Loucy (cell line): ENCODE results near the gene HYCC1.
"Not testable (repeated sequence)": the region's sequence is repeated elsewhere in the genome, so short reads cannot be mapped to it uniquely, and the experiment has no call there.

Experiments used
- H2AFZ ChIP-seq: fragments of 200-600 bp; sonication (generic); 2 replicates; pipeline ENCODE4 v1.6.0; 2016; ENCODE audit warnings: antibody characterized with exemption, mild to moderate bottlenecking, low read length, moderate library complexity
- H3F3A ChIP-seq: fragments of 200-600 bp; 2 replicates; pipeline ENCODE4 v1.6.0; 2016; ENCODE audit warnings: antibody characterized with exemption, low read depth, mild to moderate bottlenecking
- H3K27me3 ChIP-seq: fragments of 200-600 bp; sonication (generic); 2 replicates; pipeline ENCODE4 v1.6.1; 2014; ENCODE audit warnings: low read length, mild to moderate bottlenecking; ENCODE audit not compliant: insufficient read depth, poor library complexity, severe bottlenecking
- H3K36me3 ChIP-seq: fragments of 200-600 bp; sonication (generic); 2 replicates; pipeline ENCODE4 v1.6.1; 2016; ENCODE audit warnings: low read length; ENCODE audit not compliant: insufficient read depth
- H3K4me1 ChIP-seq: fragments of 200-600 bp; sonication (generic); 2 replicates; pipeline ENCODE4 v1.5.1; 2014; ENCODE audit warnings: low read length, mild to moderate bottlenecking; ENCODE audit not compliant: insufficient read depth, poor library complexity, severe bottlenecking
- H3K4me2 ChIP-seq: fragments of 200-600 bp; sonication (generic); 2 replicates; pipeline ENCODE4 v1.6.0; 2014; ENCODE audit warnings: antibody characterized with exemption, low read length, low read depth, mild to moderate bottlenecking; ENCODE audit not compliant: poor library complexity, severe bottlenecking
- H3K4me3 ChIP-seq: fragments of 200-600 bp; sonication (generic); 2 replicates; pipeline ENCODE4 v1.5.1; 2014; ENCODE audit warnings: low read length, mild to moderate bottlenecking, mixed read lengths; ENCODE audit not compliant: poor library complexity, severe bottlenecking
- H3K79me2 ChIP-seq: fragments of 200-600 bp; sonication (generic); 2 replicates; pipeline ENCODE4 v1.6.1; 2014; ENCODE audit warnings: low read length; ENCODE audit not compliant: insufficient read depth
- H3K9ac ChIP-seq: fragments of 200-600 bp; sonication (generic); 2 replicates; pipeline ENCODE4 v1.6.0; 2014; ENCODE audit warnings: mild to moderate bottlenecking, low read depth, low read length, moderate library complexity; ENCODE audit not compliant: poor library complexity, severe bottlenecking
- H3K9me2 ChIP-seq: fragments of 200-600 bp; sonication (generic); replicated peaks from 2 replicates; pipeline ENCODE4 v1.6.1; 2016; ENCODE audit warnings: low read depth, low read length, mixed read lengths
- H3K9me3 ChIP-seq: fragments of 200-600 bp; sonication (generic); 2 replicates; pipeline ENCODE4 v1.6.1; 2014; ENCODE audit warnings: mild to moderate bottlenecking, antibody characterized with exemption, low read length, low read depth; ENCODE audit not compliant: insufficient read depth
- H4K20me1 ChIP-seq: fragments of 200-600 bp; sonication (generic); 2 replicates; pipeline ENCODE4 v1.6.0; 2014; ENCODE audit warnings: antibody characterized with exemption, low read length, mild to moderate bottlenecking; ENCODE audit not compliant: insufficient read depth, poor library complexity, severe bottlenecking
- EZH2phosphoT487 ChIP-seq: fragments of 200-600 bp; IDR thresholded peaks from 2 replicates; pipeline ENCODE4 v1.6.1; 2018; ENCODE audit warnings: antibody characterized with exemption, mild to moderate bottlenecking, moderate library complexity, borderline replicate concordance
- TF ChIP-seq, protein P1 (sequence below): fragments of 200-600 bp; sonication (generic); conservative IDR thresholded peaks from 2 replicates; pipeline ENCODE4 v1.5.1; 2014; ENCODE audit warnings: mild to moderate bottlenecking, antibody characterized with exemption, low read length

The HYCC1 gene

DNA sequence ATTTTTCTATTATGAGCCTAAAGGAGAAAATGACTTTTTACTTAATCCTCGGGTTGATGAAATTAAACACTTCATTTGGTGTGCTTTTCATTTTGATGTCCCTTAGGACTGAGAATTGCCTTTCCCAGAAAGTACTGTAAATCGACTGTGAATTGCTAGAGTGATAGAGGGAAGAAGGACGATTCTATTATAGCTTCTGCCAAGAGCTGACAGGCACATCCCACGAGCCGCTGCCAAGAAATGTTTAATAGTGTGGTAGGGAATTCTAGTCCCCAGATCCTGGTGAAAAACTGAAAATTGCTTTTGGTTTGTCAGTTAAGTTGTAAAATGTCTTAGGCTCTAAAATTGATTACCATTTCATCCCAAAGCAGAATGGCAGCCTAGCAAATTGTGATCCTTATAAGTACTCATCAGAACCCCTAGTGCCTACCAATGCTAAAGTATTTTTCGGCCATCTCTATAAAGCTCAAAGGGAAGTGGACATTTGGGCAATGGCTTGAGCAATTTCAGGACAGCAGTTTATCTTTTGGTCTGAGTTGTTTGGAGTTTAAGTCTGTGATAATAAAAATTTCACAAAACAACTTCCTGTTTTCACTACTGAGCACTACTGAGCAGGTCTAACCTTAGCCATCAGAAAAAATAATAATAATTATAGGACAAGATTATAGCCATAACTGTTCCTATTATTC, 44.6 kb upstream of the HYCC1 start:
- H2AFZ ChIP-seq, result peak overlapping the region; percentile 34; the same call in 1 of the 2 replicates
- H3K9me2 ChIP-seq, result no peaks in the 10 kb centered on the region
- H3K79me2 ChIP-seq, result no peaks in the 10 kb centered on the region
- no peak overlapping the region for H3K4me3 ChIP-seq
- TF ChIP-seq EZH2phosphoT487, result no peak
- H3K4me1 ChIP-seq, result no peaks in the 10 kb centered on the region
- no peak overlapping the region for H3K9ac ChIP-seq
- H3K36me3 ChIP-seq, result no peaks in the 10 kb centered on the region
- H3K9me3 ChIP-seq, result no peaks in the 10 kb centered on the region
- no peaks in the 10 kb centered on the region for H3K27me3 ChIP-seq
- no peak overlapping the region for H3K4me2 ChIP-seq
- H4K20me1 ChIP-seq, result no peaks in the 10 kb centered on the region
- no peaks in the 10 kb centered on the region for H3F3A ChIP-seq

GRCh38 chr7:23055582-23056178, 41.8 kb upstream of the HYCC1 start:
- Histone ChIP-seq H3K9ac (no peak overlapping the region), H3K79me2 (no peaks in the 10 kb centered on the region), H3K4me2 (no peak overlapping the region), H3K4me3 (no peak overlapping the region), H3K27me3 (no peaks in the 10 kb centered on the region), H2AFZ (no peak overlapping the region), H3K9me3 (no peaks in the 10 kb centered on the region), H3K9me2 (no peaks in the 10 kb centered on the region), H4K20me1 (no peaks in the 10 kb centered on the region), H3F3A (no peaks in the 10 kb centered on the region), H3K4me1 (no peaks in the 10 kb centered on the region), H3K36me3 (no peaks in the 10 kb centered on the region)
- no peak for TF ChIP-seq EZH2phosphoT487
- TF ChIP-seq, protein P1, sequence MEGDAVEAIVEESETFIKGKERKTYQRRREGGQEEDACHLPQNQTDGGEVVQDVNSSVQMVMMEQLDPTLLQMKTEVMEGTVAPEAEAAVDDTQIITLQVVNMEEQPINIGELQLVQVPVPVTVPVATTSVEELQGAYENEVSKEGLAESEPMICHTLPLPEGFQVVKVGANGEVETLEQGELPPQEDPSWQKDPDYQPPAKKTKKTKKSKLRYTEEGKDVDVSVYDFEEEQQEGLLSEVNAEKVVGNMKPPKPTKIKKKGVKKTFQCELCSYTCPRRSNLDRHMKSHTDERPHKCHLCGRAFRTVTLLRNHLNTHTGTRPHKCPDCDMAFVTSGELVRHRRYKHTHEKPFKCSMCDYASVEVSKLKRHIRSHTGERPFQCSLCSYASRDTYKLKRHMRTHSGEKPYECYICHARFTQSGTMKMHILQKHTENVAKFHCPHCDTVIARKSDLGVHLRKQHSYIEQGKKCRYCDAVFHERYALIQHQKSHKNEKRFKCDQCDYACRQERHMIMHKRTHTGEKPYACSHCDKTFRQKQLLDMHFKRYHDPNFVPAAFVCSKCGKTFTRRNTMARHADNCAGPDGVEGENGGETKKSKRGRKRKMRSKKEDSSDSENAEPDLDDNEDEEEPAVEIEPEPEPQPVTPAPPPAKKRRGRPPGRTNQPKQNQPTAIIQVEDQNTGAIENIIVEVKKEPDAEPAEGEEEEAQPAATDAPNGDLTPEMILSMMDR, result peak; percentile 96

- not testable (repeated sequence) for H3K36me3 ChIP-seq, H3K9me2 ChIP-seq, H3K27me3 ChIP-seq, H3K9me3 ChIP-seq, H4K20me1 ChIP-seq, H3K9ac ChIP-seq, H3K4me3 ChIP-seq, H3K4me1 ChIP-seq, H3K79me2 ChIP-seq, H3F3A ChIP-seq
- H3K4me2 ChIP-seq, result peak overlapping the region; percentile 23
- H2AFZ ChIP-seq, result peak overlapping the region; percentile 60
Measured at GRCh38 chr7:23051124-23051485, 37.2 kb upstream of the HYCC1 start.

- H3K4me2 ChIP-seq, H4K20me1 ChIP-seq, H3K4me3 ChIP-seq, H3K9me3 ChIP-seq, H3K27me3 ChIP-seq, H3K9me2 ChIP-seq, H3K4me1 ChIP-seq, H3K79me2 ChIP-seq, H3K9ac ChIP-seq, H3K36me3 ChIP-seq, H3F3A ChIP-seq, H2AFZ ChIP-seq: not testable (repeated sequence)
Measured at GRCh38 chr7:23046336-23046735, 32.4 kb upstream of the HYCC1 start.

GRCh38 chr7:23045086-23045485, 31.2 kb upstream of the HYCC1 start:
- H3F3A ChIP-seq, H3K4me1 ChIP-seq, H4K20me1 ChIP-seq, H3K27me3 ChIP-seq, H3K9ac ChIP-seq, H2AFZ ChIP-seq, H3K79me2 ChIP-seq, H3K36me3 ChIP-seq, H3K9me3 ChIP-seq, H3K4me3 ChIP-seq, H3K4me2 ChIP-seq, H3K9me2 ChIP-seq: not testable (repeated sequence)
